Loucy (cell line): Measurements from ENCODE around the gene TGM4.

Experiments used
- H2AFZ ChIP-seq: fragments of 200-600 bp; sonication (generic); 2 replicates; pipeline ENCODE4 v1.6.0; 2016; ENCODE audit warnings: antibody characterized with exemption, mild to moderate bottlenecking, low read length, moderate library complexity
- H3F3A ChIP-seq: fragments of 200-600 bp; 2 replicates; pipeline ENCODE4 v1.6.0; 2016; ENCODE audit warnings: antibody characterized with exemption, low read depth, mild to moderate bottlenecking
- H3K27me3 ChIP-seq: fragments of 200-600 bp; sonication (generic); 2 replicates; pipeline ENCODE4 v1.6.1; 2014; ENCODE audit warnings: low read length, mild to moderate bottlenecking; ENCODE audit not compliant: insufficient read depth, poor library complexity, severe bottlenecking
- H3K36me3 ChIP-seq: fragments of 200-600 bp; sonication (generic); 2 replicates; pipeline ENCODE4 v1.6.1; 2016; ENCODE audit warnings: low read length; ENCODE audit not compliant: insufficient read depth
- H3K4me1 ChIP-seq: fragments of 200-600 bp; sonication (generic); 2 replicates; pipeline ENCODE4 v1.5.1; 2014; ENCODE audit warnings: low read length, mild to moderate bottlenecking; ENCODE audit not compliant: insufficient read depth, poor library complexity, severe bottlenecking
- H3K4me2 ChIP-seq: fragments of 200-600 bp; sonication (generic); 2 replicates; pipeline ENCODE4 v1.6.0; 2014; ENCODE audit warnings: antibody characterized with exemption, low read length, low read depth, mild to moderate bottlenecking; ENCODE audit not compliant: poor library complexity, severe bottlenecking
- H3K4me3 ChIP-seq: fragments of 200-600 bp; sonication (generic); 2 replicates; pipeline ENCODE4 v1.5.1; 2014; ENCODE audit warnings: low read length, mild to moderate bottlenecking, mixed read lengths; ENCODE audit not compliant: poor library complexity, severe bottlenecking
- H3K79me2 ChIP-seq: fragments of 200-600 bp; sonication (generic); 2 replicates; pipeline ENCODE4 v1.6.1; 2014; ENCODE audit warnings: low read length; ENCODE audit not compliant: insufficient read depth
- H3K9ac ChIP-seq: fragments of 200-600 bp; sonication (generic); 2 replicates; pipeline ENCODE4 v1.6.0; 2014; ENCODE audit warnings: mild to moderate bottlenecking, low read depth, low read length, moderate library complexity; ENCODE audit not compliant: poor library complexity, severe bottlenecking
- H3K9me2 ChIP-seq: fragments of 200-600 bp; sonication (generic); replicated peaks from 2 replicates; pipeline ENCODE4 v1.6.1; 2016; ENCODE audit warnings: low read depth, low read length, mixed read lengths
- H3K9me3 ChIP-seq: fragments of 200-600 bp; sonication (generic); 2 replicates; pipeline ENCODE4 v1.6.1; 2014; ENCODE audit warnings: mild to moderate bottlenecking, antibody characterized with exemption, low read length, low read depth; ENCODE audit not compliant: insufficient read depth
- H4K20me1 ChIP-seq: fragments of 200-600 bp; sonication (generic); 2 replicates; pipeline ENCODE4 v1.6.0; 2014; ENCODE audit warnings: antibody characterized with exemption, low read length, mild to moderate bottlenecking; ENCODE audit not compliant: insufficient read depth, poor library complexity, severe bottlenecking
- CTCF ChIP-seq: fragments of 200-600 bp; sonication (generic); conservative IDR thresholded peaks from 2 replicates; pipeline ENCODE4 v1.5.1; 2014; ENCODE audit warnings: mild to moderate bottlenecking, antibody characterized with exemption, low read length
- EZH2phosphoT487 ChIP-seq: fragments of 200-600 bp; IDR thresholded peaks from 2 replicates; pipeline ENCODE4 v1.6.1; 2018; ENCODE audit warnings: antibody characterized with exemption, mild to moderate bottlenecking, moderate library complexity, borderline replicate concordance

Gene TGM4

DNA sequence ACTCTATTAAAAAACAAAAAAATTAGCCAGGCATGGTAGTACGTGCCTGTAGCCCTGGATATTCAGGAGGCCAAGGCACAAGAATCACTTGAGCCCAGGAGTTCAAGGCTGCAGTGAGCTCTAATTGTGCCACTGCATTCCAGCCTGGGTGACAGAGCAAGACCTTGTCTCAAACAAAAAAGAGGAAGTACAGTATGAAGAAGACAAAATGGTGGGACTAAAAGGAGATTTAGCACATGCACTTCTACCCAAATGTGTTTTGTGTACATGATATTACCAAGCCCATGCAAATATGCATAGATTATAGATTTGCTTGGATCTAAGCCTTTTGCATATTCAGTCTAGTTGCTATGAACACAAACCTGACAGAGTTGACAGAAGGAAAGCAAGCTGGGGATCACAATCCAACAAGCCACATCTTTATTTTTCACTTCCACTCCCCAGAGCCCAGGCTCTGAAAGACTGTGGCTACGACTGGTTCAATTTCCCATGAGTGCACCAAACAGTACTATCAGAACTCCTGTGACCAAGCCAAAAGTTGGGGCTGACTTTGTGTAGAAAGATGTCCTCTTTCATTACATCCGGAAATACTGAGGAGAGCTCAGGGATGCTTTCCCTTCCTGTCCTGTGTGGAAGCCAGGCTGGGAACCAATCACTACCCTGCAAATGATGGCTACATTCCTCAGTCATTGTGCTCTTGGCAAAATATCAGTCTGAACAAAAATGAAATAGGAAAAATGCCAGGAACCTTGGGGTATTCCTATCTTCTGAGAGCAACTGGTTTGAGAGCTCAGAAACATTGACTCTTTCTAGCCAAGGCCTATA, 49.4 kb downstream of the TGM4 start:
- no peaks in the 10 kb centered on the region for H3K9me2 ChIP-seq
- H2AFZ ChIP-seq, result no peak overlapping the region
- H3K27me3 ChIP-seq, result no peaks in the 10 kb centered on the region
- H3K79me2 ChIP-seq, result no peaks in the 10 kb centered on the region
- no peaks in the 10 kb centered on the region for H3K9me3 ChIP-seq
- no peak overlapping the region for H3K9ac ChIP-seq
- no peak for TF ChIP-seq CTCF
- no peak for TF ChIP-seq EZH2phosphoT487
- no peaks in the 10 kb centered on the region for H3K4me1 ChIP-seq
- H3K4me3 ChIP-seq, result no peak overlapping the region
- H3K4me2 ChIP-seq, result no peak overlapping the region
- H3F3A ChIP-seq, result no peaks in the 10 kb centered on the region
- H3K36me3 ChIP-seq, result peaks cover 27% of the 10 kb centered on the region; the same call in 1 of the 2 replicates
- H4K20me1 ChIP-seq, result no peaks in the 10 kb centered on the region

- H3K79me2 ChIP-seq, result no peaks in the 10 kb centered on the region
- no peaks in the 10 kb centered on the region for H3K9me2 ChIP-seq
- peaks cover 35% of the 10 kb centered on the region; the same call in 1 of the 2 replicates for H3K36me3 ChIP-seq
- H3K4me3 ChIP-seq, result no peak overlapping the region
- H3K4me1 ChIP-seq, result no peaks in the 10 kb centered on the region
- H3K9ac ChIP-seq, result no peak overlapping the region
- TF ChIP-seq EZH2phosphoT487 (no peak), CTCF (no peak)
- no peaks in the 10 kb centered on the region for H3F3A ChIP-seq
- no peak overlapping the region for H2AFZ ChIP-seq
- H3K4me2 ChIP-seq, result no peak overlapping the region
- H3K27me3 ChIP-seq, result no peaks in the 10 kb centered on the region
- no peaks in the 10 kb centered on the region for H3K9me3 ChIP-seq
- no peaks in the 10 kb centered on the region for H4K20me1 ChIP-seq
Measured at GRCh38 chr3:44924457-44925084, 50.2 kb downstream of the TGM4 start.

GRCh38 chr3:44926172-44926571, 51.8 kb downstream of the TGM4 start:
- H3K4me2 ChIP-seq, result no peak overlapping the region
- no peaks in the 10 kb centered on the region for H3K9me3 ChIP-seq
- no peaks in the 10 kb centered on the region for H3K9me2 ChIP-seq
- peak; percentile 40 for TF ChIP-seq CTCF
- TF ChIP-seq EZH2phosphoT487, result no peak
- no peaks in the 10 kb centered on the region for H3K79me2 ChIP-seq
- no peaks in the 10 kb centered on the region for H3F3A ChIP-seq
- H3K36me3 ChIP-seq, result peaks cover 51% of the 10 kb centered on the region; the same call in 1 of the 2 replicates
- H4K20me1 ChIP-seq, result no peaks in the 10 kb centered on the region
- H3K27me3 ChIP-seq, result no peaks in the 10 kb centered on the region
- H3K4me1 ChIP-seq, result no peaks in the 10 kb centered on the region
- no peak overlapping the region for H2AFZ ChIP-seq
- H3K4me3 ChIP-seq, result no peak overlapping the region
- no peak overlapping the region for H3K9ac ChIP-seq
